GM12878 (cell line): ENCODE measurements around the gene TMEM252. TPM values are rescaled to one million over a fixed set of nuclear protein-coding genes. Genes with fewer than 3 reads are reported as not detected.

Source experiments
- ATAC-seq: fragments of 200-7000 bp; cut with Tn5 transposase; 3 replicates; pipeline ENCODE4 v1.9.1; 2020; ENCODE audit warnings: mild to moderate bottlenecking, moderate library complexity
- BruUV-seq: library from RNA; stranded (reverse); fragments of 400-500 nt; replicated peaks from 2 replicates; lab custom pipeline; 2021; lab: Mats Ljungman, UMichigan
- CTCF ChIA-PET: fragments of 300-600 bp; sonication (Branson Sonifier 250); formaldehyde crosslinking; extraction: SDS; loops from one replicate; lab custom pipeline; 2021; ENCODE audit warnings: inconsistent platforms; lab: Yijun Ruan, JAX
- POLR2A ChIA-PET: fragments of 350-600 bp; formaldehyde crosslinking; extraction: SDS; loops from one replicate; lab custom pipeline; 2021; ENCODE audit warnings: inconsistent platforms; lab: Charles Lee
- RAD21 ChIA-PET: fragments of 300-600 bp; sonication (Branson Sonifier 250); formaldehyde crosslinking; loops from one replicate; lab custom pipeline; 2023; ENCODE audit warnings: antibody characterized with exemption; ENCODE audit not compliant: unreplicated experiment; lab: Charles Lee
- SMC1A ChIA-PET: fragments of 300-600 bp; sonication (Branson Sonifier 250); formaldehyde crosslinking; loops from one replicate; lab custom pipeline; 2023; ENCODE audit not compliant: unreplicated experiment, uncharacterized antibody; lab: Charles Lee
- DNase-seq: peaks from one replicate; pipeline ENCODE4 v3.0.0-alpha.2; 2011; ENCODE audit warnings: low read depth, low spot score
- FAIRE-seq: peaks from 3 replicates; lab custom pipeline; 2011; peaks lifted over from hg19 to GRCh38; lab: Jason Lieb, UNC
- H2AFZ ChIP-seq: 2 replicates; pipeline ENCODE4 v1.6.0; 2011; ENCODE audit warnings: low read depth, low read length, control low read depth; ENCODE audit not compliant: control insufficient read depth
- H3K27ac ChIP-seq: 2 replicates; pipeline ENCODE4 v1.5.1; 2011; ENCODE audit warnings: control low read depth; ENCODE audit not compliant: control insufficient read depth, insufficient read depth
- H3K27me3 ChIP-seq, 2 experiments: replicated peaks in 1 of 2; 2 replicates each; pipeline versions ENCODE4 v1.6.0 to v1.6.1; 2011; ENCODE audit warnings: low read length in 1 of 2; ENCODE audit not compliant: control insufficient read depth in 2 of 2, insufficient read depth in 2 of 2
- H3K36me3 ChIP-seq, 2 experiments: 2 replicates each; pipeline ENCODE4 v1.5.1; 2011; ENCODE audit warnings: low read length in 1 of 2; ENCODE audit not compliant: control insufficient read depth in 2 of 2, insufficient read depth in 2 of 2
- H3K4me1 ChIP-seq: 2 replicates; pipeline ENCODE4 v1.6.1; 2011; ENCODE audit warnings: mild to moderate bottlenecking, low read length, moderate library complexity, mixed read lengths; ENCODE audit not compliant: control insufficient read depth, insufficient read depth
- H3K4me2 ChIP-seq: 2 replicates; pipeline ENCODE4 v1.6.0; 2011; ENCODE audit warnings: control low read depth; ENCODE audit not compliant: control insufficient read depth, insufficient read depth
- H3K4me3 ChIP-seq: fragments of 200-600 bp; sonication (generic); 2 replicates; pipeline ENCODE4 v1.5.1; 2016
- H3K79me2 ChIP-seq: 2 replicates; pipeline ENCODE4 v1.6.0; 2011; ENCODE audit warnings: low read length; ENCODE audit not compliant: control insufficient read depth, insufficient read depth
- H3K9ac ChIP-seq: 2 replicates; pipeline ENCODE4 v1.8.0; 2011; ENCODE audit warnings: low read length, control low read depth, mixed read lengths; ENCODE audit not compliant: control insufficient read depth, insufficient read depth
- H3K9me3 ChIP-seq: replicated peaks from 3 replicates; pipeline ENCODE4 v1.5.1; 2011; ENCODE audit warnings: mild to moderate bottlenecking, low read length; ENCODE audit not compliant: control insufficient read depth, insufficient read depth
- H4K20me1 ChIP-seq: 2 replicates; pipeline ENCODE4 v1.6.0; 2011; ENCODE audit not compliant: control insufficient read depth, insufficient read depth
- CTCF ChIP-seq, 3 experiments: IDR thresholded peaks in 2 of 3; conservative IDR thresholded peaks in 1 of 3; 2 replicates each; pipeline ENCODE4 v1.5.1; 2011; ENCODE audit warnings: low read depth in 3 of 3, low read length in 3 of 3, mild to moderate bottlenecking in 3 of 3, control low read depth in 2 of 3, moderate library complexity in 2 of 3, inconsistent platforms in 1 of 3, mixed read lengths in 1 of 3; ENCODE audit not compliant: control insufficient read depth in 2 of 3, insufficient read depth in 1 of 3; ENCODE audit errors: extremely low read depth in 1 of 3
- EED ChIP-seq: sonication (generic); IDR thresholded peaks from 2 replicates; pipeline ENCODE4 v1.6.1; 2016; ENCODE audit warnings: antibody characterized with exemption, low read depth
- NFXL1 ChIP-seq: fragments of 450-650 bp; IDR thresholded peaks from 2 replicates; pipeline ENCODE4 v1.6.1; 2017; ENCODE audit warnings: antibody characterized with exemption, mild to moderate bottlenecking, borderline replicate concordance
- RAD21 ChIP-seq: IDR thresholded peaks from 2 replicates; pipeline ENCODE4 v1.6.1; 2011; ENCODE audit warnings: mild to moderate bottlenecking, low read depth, low read length, moderate library complexity; ENCODE audit not compliant: insufficient read depth
- SKIL ChIP-seq: fragments of 450-650 bp; IDR thresholded peaks from 2 replicates; pipeline ENCODE4 v1.6.1; 2017; ENCODE audit warnings: mild to moderate bottlenecking, low read depth, inconsistent platforms; ENCODE audit not compliant: poor library complexity, severe bottlenecking
- SMC3 ChIP-seq: IDR thresholded peaks from 2 replicates; pipeline ENCODE4 v1.6.1; 2011; ENCODE audit warnings: low read length, improper control_type of control experiment, borderline replicate concordance
- SREBF2 ChIP-seq: IDR thresholded peaks from 2 replicates; pipeline ENCODE4 v1.6.1; 2012; ENCODE audit warnings: mild to moderate bottlenecking, low read length
- ZNF384 ChIP-seq: IDR thresholded peaks from 2 replicates; pipeline ENCODE4 v1.6.1; 2012; ENCODE audit warnings: low read depth, mild to moderate bottlenecking, low read length, improper control_type of control experiment, borderline replicate concordance
- WGBS: methylation state at CpG from one replicate; pipeline ENCODE4 v1.1.6; 2016; ENCODE audit warnings: low lambda C conversion rate; ENCODE audit not compliant: insufficient replicate concordance, insufficient coverage; ENCODE audit errors: missing lambda C conversion rate; 5-methylcytosine and 5-hydroxymethylcytosine counted together
- in situ Hi-C: fragments of 300-500 bp; cut with MboI; formaldehyde crosslinking; loops from 9 replicates; pipeline ENCODE4 v1.14.3; 2018; ENCODE audit warnings: mixed read lengths
- intact Hi-C: fragments of 100-400 bp; cut with micrococcal nuclease; formaldehyde crosslinking; loops from one replicate; pipeline ENCODE4 v1.14.2; 2022; ENCODE audit not compliant: unreplicated experiment
- polyA plus RNA-seq, 11 experiments: library from polyadenylated mRNA; depleted of rRNA in 4 of 11; unstranded in 6 of 11; stranded (reverse) in 5 of 11; fragments of >200 nt; fragmentation: Nextera tagmentation in 4 of 11; fragmentation: Illumina TruSeq in 1 of 11; extraction: Ambion mirVana in 4 of 11; extraction: Trizol in 1 of 11; gene quantifications; 1 replicate in 1 of 11; 2 replicates in 10 of 11; pipeline versions ENCODE4 v1.2.1 to v1.2.3, GENCODE V29; 2011 to 2016; ENCODE audit warnings: inconsistent platforms in 2 of 11, missing spikeins in 2 of 11, low read depth in 1 of 11
- total RNA-seq, 4 experiments: library from RNA; depleted of rRNA in 3 of 4; stranded (reverse); fragments of >200 nt in 3 of 4; fragmentation: Illumina TruSeq in 1 of 4; extraction: Trizol in 1 of 4; gene quantifications; 2 replicates each; pipeline versions ENCODE4 v1.2.1 to v1.2.3, GENCODE V29; 2013 to 2021

TMEM252 gene
- total and polyA plus RNA-seq, 10 of the 15 experiments (the other 5 are each of a cell fraction or from before 2014, with no cell fraction given): not detected

GRCh38 chr9:68507130-68507805 lies 33.4 kb downstream of the TMEM252 start:
- no TSS peak for BruUV-seq
- WGBS: 63% methylated on average over 7 of the region's 7 CpGs
- Histone ChIP-seq H3K27me3 (no peaks in the 10 kb centered on the region; a peak in 1 of 4 replicates), H2AFZ (no peak overlapping the region), H4K20me1 (no peaks in the 10 kb centered on the region), H3K79me2 (no peaks in the 10 kb centered on the region), H3K4me2 (no peak overlapping the region)
- intact Hi-C loops: loop anchor here (5.0 kb wide), 1 partner anchor 60 kb away; no protein-coding TSS in a partner anchor
- POLR2A ChIA-PET: no interaction called here
- FAIRE-seq: no peak
- TF ChIP-seq EED: no peak
- peak; percentile 40; the same call in 1 of the 2 replicates for TF ChIP-seq SMC3
- no peak for TF ChIP-seq NFXL1
- no peak for TF ChIP-seq SKIL
- TF ChIP-seq ZNF384: peak; percentile 76
- TF ChIP-seq CTCF (IDR thresholded peaks at IDR 0.05 in 2 of 3, conservative IDR thresholded peaks at IDR 0.05 in 1 of 3; ENCODE audit: control insufficient read depth in 2 of 3, extremely low read depth in 1 of 3, insufficient read depth in 1 of 3, low read depth in 3 of 3, low read length in 3 of 3): peak; percentile 36 to 53 (median 50); a peak in 5 of 6 replicates
- TF ChIP-seq RAD21: peak; percentile 52
- TF ChIP-seq SREBF2: no peak
- TF ChIP-seq, all 136 proteins: peak for 4
- SMC1A ChIA-PET: interaction anchor here (0.8 to 1.4 kb wide), 5 partner anchors 24 to 165 kb away, joined by 3 to 6 read pairs (median 4); no protein-coding TSS in a partner anchor
- H3K4me3 ChIP-seq: no peak overlapping the region
- H3K9me3 ChIP-seq: no peaks in the 10 kb centered on the region
- no peak for DNase-seq
- RAD21 ChIA-PET: interaction anchor here (1.4 kb wide), 1 partner anchor 53 kb away, joined by 4 read pairs; no protein-coding TSS in a partner anchor
- no peak overlapping the region for H3K9ac ChIP-seq
- ATAC-seq: peak; percentile 39; the same call in 2 of the 3 replicates
- in situ Hi-C loops: no loop called here
- no peak overlapping the region for H3K27ac ChIP-seq
- CTCF ChIA-PET: interaction anchor here (0.8 to 3.2 kb wide), 6 partner anchors 9 to 363 kb away, joined by 3 to 11 read pairs (median 5); no protein-coding TSS in a partner anchor
- no peaks in the 10 kb centered on the region for H3K36me3 ChIP-seq
- peaks cover 3% of the 10 kb centered on the region; the same call in 1 of the 2 replicates for H3K4me1 ChIP-seq
